Measurements from ENCODE around the gene TMCC2.

Gene TMCC2

DNA sequence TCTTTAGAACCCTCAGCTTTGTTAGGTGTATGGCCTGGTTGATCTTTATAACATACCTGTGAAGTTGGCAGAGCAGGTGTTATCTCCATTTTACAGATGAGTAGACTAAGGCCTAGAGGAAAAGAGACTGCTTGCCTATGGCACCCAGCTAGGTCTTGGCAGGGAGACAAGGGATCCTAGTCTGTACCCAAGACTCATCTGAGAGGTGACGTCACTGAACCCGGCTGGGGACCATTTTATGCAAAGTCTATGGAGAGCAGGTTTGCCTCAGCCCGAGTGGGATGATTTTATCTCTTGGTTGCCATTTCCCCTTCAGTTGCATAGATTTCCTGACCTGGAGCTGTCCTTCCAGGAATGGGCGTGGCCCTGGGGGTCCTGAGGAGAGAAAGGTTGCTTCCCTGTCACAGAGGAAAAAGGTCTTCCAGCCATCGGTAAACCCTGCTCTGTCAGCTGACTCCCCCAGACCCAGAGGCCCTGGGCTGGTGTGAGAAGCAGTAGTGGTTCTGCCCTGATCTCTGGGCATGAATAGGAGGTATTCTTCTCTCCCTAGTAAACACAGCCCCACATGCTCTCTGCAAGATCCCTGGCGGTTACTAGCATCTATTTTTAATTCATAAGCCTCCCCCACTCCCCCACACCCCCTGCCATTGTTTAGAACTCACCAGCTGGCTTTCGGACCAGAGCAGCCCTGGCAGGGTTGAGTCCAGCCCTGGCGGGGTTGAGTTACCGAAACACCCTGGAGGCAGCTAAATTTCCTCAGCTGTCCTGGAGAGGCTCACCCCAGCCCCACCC, 19.6 kb downstream of the TMCC2 start:
- POLR2A ChIA-PET = no interaction called here

DNA sequence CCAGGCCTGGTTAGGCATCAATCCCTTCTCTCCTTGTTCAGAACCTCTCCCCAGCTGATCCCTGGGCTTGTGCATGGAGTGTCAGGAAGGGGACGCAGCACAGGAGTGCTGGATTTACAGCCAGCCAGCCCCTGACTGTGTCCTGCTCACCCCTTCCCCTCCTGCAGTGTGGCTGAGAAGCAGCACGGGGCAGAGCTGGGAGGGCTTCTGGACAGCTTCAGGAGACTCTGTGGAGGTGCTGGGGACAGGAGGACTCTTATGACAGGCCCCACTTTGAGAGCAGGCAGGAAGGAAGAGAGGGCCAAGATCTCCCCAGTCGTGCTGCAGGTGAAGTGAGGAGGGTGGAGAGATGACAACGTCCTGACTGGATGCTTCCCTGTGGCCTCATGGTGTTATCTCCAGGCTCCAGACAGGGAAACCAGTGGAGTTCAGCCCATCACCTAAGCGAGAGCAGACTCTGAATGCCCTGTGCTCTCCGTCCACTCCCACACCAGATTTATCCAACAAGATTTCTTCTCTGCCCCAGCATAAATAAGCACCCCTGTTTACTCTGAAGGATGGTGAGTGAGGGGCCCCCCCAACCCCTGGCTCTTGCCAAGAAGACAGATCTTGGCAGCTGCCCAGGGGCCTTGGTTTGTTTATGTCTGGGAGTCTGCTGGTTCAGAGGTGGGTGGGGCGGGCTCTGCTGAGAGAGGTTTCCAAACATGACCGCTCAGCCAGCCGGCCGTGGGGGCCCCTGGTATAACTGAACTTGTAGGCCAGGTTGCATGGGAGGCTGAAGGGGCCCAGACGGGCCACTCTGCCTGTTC, 21.3 kb downstream of the TMCC2 start:
- POLR2A ChIA-PET = no interaction called here
- TF ChIP-seq, protein P1, sequence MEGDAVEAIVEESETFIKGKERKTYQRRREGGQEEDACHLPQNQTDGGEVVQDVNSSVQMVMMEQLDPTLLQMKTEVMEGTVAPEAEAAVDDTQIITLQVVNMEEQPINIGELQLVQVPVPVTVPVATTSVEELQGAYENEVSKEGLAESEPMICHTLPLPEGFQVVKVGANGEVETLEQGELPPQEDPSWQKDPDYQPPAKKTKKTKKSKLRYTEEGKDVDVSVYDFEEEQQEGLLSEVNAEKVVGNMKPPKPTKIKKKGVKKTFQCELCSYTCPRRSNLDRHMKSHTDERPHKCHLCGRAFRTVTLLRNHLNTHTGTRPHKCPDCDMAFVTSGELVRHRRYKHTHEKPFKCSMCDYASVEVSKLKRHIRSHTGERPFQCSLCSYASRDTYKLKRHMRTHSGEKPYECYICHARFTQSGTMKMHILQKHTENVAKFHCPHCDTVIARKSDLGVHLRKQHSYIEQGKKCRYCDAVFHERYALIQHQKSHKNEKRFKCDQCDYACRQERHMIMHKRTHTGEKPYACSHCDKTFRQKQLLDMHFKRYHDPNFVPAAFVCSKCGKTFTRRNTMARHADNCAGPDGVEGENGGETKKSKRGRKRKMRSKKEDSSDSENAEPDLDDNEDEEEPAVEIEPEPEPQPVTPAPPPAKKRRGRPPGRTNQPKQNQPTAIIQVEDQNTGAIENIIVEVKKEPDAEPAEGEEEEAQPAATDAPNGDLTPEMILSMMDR (IDR thresholded peaks at IDR 0.05; ENCODE audit: control extremely low read depth, extremely low read depth, low read depth, missing control alignments) = no peak
- DNase-seq (ENCODE audit: extremely low spot score) = no peak
- CTCF ChIA-PET = interaction anchor here (25.0 to 42.6 kb wide), 3 partner anchors 3 to 71 kb away, joined by 743 to 1591 read pairs (median 743); partner anchors contain the start of genes NUAK2 and TMCC2

More for the DNA sequence above, 19.6 kb downstream of the TMCC2 start:
- TF ChIP-seq, protein P1 (IDR thresholded peaks at IDR 0.05; ENCODE audit: control extremely low read depth, extremely low read depth, low read depth, missing control alignments) = no peak
- CTCF ChIA-PET = interaction anchor here (0.9 to 30.5 kb wide), 9 partner anchors 5 to 272 kb away, joined by 3 to 743 read pairs (median 4); partner anchors contain the start of gene TMCC2
- no peak for DNase-seq (ENCODE audit: extremely low spot score)

DNA sequence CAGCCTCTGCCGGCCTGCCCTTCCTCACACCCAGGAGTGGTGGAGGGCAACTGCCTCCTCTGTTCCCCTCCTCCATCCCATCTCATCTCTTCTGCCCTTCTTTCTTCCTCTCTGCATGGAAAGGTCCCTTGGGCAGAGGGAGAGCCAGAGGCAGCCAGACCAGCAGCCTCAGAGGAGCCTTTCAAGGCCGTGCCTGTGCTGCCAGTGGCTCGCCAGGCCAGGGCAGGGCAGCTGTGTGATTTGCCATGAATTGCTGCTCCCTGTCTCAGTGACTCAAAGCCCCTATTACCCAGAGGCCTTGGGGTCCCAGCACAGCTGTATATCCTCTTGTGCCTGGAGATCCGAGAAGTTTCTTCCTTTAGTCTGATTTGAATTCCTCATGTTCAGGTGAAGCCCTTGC, 21.9 kb downstream of the TMCC2 start:
- POLR2A ChIA-PET = no interaction called here
- TF ChIP-seq, protein P1 (IDR thresholded peaks at IDR 0.05; ENCODE audit: control extremely low read depth, extremely low read depth, low read depth, missing control alignments) = no peak
- DNase-seq (ENCODE audit: extremely low spot score) = no peak
- CTCF ChIA-PET = interaction anchor here (1.4 to 42.6 kb wide), 5 partner anchors 14 to 260 kb away, joined by 3 to 1591 read pairs (median 5); partner anchors contain the start of genes NUAK2 and TMCC2

DNA sequence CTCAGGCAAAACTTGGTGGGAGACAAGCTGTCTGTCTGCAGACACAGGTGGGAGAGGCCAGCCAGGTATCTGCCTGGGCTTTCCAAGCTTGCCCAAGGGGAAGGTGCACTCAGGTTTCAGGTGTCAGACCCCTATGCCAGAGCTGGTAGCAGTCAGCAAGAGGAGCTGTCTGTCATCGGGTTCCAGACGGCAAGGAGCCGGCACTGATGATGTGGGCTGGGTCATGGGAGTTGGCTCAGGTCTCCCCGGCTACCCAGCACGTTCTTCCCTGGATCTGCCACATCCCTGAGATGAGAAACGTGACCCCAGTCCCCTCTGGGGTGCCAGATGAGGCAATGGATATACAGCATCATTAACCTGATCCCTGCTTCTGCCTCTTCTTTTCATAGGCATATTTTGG, 23.0 kb downstream of the TMCC2 start:
- ChIA-PET CTCF (interaction anchor here (1.4 to 42.6 kb wide), 5 partner anchors 15 to 261 kb away, joined by 3 to 1591 read pairs (median 5); partner anchors contain the start of genes NUAK2 and TMCC2), POLR2A (no interaction called here)
- DNase-seq (ENCODE audit: extremely low spot score) = no peak

DNA sequence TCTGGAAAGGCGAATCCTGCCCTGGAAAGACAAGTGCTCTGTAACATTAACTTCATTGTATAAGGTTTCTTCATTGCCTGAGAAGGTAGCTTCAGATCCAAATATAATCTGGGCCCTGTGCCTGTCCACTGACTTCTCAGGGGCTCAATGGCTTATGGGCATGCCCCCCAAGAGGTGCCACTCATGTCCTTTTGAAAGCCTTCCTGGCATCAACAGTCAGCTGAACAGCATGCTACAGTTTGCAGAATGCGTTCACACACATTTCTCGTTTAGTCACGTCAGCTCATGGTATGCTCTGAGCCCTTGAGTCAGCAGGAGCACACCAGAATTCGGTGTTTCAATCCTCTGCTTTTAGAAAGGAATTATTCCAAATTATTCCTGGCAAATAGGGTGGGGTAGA, 23.8 kb downstream of the TMCC2 start:
- TF ChIP-seq, protein P1 (IDR thresholded peaks at IDR 0.05; ENCODE audit: control extremely low read depth, extremely low read depth, low read depth, missing control alignments) = no peak
- ChIA-PET CTCF (interaction anchor here (1.0 to 42.6 kb wide), 5 partner anchors 11 to 262 kb away, joined by 4 to 1591 read pairs (median 246); partner anchors contain the start of genes NUAK2 and TMCC2), POLR2A (no interaction called here)
- DNase-seq (ENCODE audit: extremely low spot score) = no peak

More for the DNA sequence above, 23.0 kb downstream of the TMCC2 start:
- TF ChIP-seq, protein P1 (IDR thresholded peaks at IDR 0.05; ENCODE audit: control extremely low read depth, extremely low read depth, low read depth, missing control alignments) = no peak

Data from GM10248 (cell line).